ENCODE data around the gene ZFYVE19. TPM values are rescaled to one million over a fixed set of nuclear protein-coding genes. Genes with fewer than 3 reads are reported as not detected.

The ZFYVE19 gene
- total RNA-seq, 1 experiment from 2014 or later: 32.6 TPM

DNA sequence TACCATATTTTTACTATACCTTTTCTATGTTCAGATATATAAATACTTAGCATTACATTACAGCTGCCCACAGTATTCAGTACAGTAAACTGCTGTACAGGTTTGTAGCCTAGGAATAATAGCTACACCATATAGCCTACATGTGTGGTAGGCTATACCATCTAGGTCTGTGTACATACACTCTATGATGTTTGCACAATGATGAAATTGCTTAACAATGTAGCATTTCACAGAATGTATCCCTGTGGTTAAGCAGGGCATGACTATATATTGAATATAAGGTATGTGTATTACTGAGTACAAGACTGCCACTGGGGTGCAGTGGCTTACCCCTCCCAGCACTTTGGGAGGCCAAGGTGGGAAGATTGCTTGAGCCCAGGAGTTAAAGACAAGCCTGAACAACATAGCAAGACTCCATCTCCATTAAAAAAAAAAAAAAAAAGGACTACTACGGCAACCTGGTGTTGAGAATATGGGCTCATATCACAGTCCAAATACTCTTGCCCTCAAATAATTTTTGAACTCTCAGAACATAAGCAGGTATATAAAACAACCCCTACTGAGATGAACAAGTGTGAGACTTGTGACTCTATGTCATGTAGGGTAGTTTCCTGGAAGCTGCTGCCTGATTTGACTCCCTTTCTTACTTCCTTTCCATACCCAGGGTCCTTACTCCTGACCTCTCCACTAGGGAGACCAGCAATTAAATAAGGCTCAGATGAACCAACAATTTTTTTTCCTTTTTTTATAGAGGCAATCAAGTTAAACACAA lies 16.9 kb downstream of the ZFYVE19 start:
- peak overlapping the region; percentile 69 for H3K4me2 ChIP-seq
- H2AFZ ChIP-seq: no peak overlapping the region
- no peaks in the 10 kb centered on the region for H3K9me3 ChIP-seq (ENCODE audit: insufficient read depth, low read depth)
- no peaks in the 10 kb centered on the region for H3K79me2 ChIP-seq (ENCODE audit: low read depth)
- no peaks in the 10 kb centered on the region for H3K27me3 ChIP-seq (ENCODE audit: insufficient read depth, low read depth)
- peak in 1 of 2 experiments; percentile 89 for DNase-seq
- intact Hi-C loops (cut with micrococcal nuclease; ENCODE audit: unreplicated experiment): loop anchor here (2.0 kb wide), 1 partner anchor 17 kb away; the partner anchor contains the start of genes DNAJC17 and ZFYVE19
- no peak for TF ChIP-seq EZH2 (IDR thresholded peaks at IDR 0.05; ENCODE audit: low read depth)
- TF ChIP-seq, protein P1, sequence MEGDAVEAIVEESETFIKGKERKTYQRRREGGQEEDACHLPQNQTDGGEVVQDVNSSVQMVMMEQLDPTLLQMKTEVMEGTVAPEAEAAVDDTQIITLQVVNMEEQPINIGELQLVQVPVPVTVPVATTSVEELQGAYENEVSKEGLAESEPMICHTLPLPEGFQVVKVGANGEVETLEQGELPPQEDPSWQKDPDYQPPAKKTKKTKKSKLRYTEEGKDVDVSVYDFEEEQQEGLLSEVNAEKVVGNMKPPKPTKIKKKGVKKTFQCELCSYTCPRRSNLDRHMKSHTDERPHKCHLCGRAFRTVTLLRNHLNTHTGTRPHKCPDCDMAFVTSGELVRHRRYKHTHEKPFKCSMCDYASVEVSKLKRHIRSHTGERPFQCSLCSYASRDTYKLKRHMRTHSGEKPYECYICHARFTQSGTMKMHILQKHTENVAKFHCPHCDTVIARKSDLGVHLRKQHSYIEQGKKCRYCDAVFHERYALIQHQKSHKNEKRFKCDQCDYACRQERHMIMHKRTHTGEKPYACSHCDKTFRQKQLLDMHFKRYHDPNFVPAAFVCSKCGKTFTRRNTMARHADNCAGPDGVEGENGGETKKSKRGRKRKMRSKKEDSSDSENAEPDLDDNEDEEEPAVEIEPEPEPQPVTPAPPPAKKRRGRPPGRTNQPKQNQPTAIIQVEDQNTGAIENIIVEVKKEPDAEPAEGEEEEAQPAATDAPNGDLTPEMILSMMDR (conservative IDR thresholded peaks at IDR 0.05): no peak
- no TSS peak for BruUV-seq (replicated peaks)
- H3K9me2 ChIP-seq (ENCODE audit: insufficient read depth): no peaks in the 10 kb centered on the region
- H3K36me3 ChIP-seq (ENCODE audit: low read depth): no peaks in the 10 kb centered on the region
- POLR2A ChIA-PET (ENCODE audit: unreplicated experiment): interaction anchor here (0.7 kb wide), 1 partner anchor 10 kb away, joined by 10 read pairs; no protein-coding TSS in a partner anchor
- no peaks in the 10 kb centered on the region for H4K20me1 ChIP-seq (ENCODE audit: insufficient read depth)
- H3K4me3 ChIP-seq: no peak overlapping the region
- CTCF ChIA-PET: interaction anchor here (0.6 kb wide), 1 partner anchor 35 kb away, joined by 4 read pairs; no protein-coding TSS in a partner anchor
- peak overlapping the region; percentile 100 for H3K27ac ChIP-seq
- H3F3A ChIP-seq (ENCODE audit: insufficient read depth, low read depth): peaks cover 44% of the 10 kb centered on the region
- peaks cover 47% of the 10 kb centered on the region for H3K4me1 ChIP-seq (replicated peaks; ENCODE audit: insufficient read depth)

GRCh38 chr15:40825661-40826422 lies 19.0 kb downstream of the ZFYVE19 start:
- peak overlapping the region; percentile 22; the same call in 1 of the 2 replicates for H3K4me3 ChIP-seq
- ChIA-PET POLR2A (ENCODE audit: unreplicated experiment) (interaction anchor here (0.6 kb wide), 2 partner anchors 31 to 1098 kb away, joined by 4 to 7 read pairs; no protein-coding TSS in a partner anchor), CTCF (interaction anchor here (0.6 to 1.0 kb wide), 3 partner anchors 11 to 191 kb away, joined by 3 to 10 read pairs (median 6); no protein-coding TSS in a partner anchor)
- peak; percentile 74 to 98 for DNase-seq
- H3F3A ChIP-seq (ENCODE audit: insufficient read depth, low read depth): peaks cover 44% of the 10 kb centered on the region
- no peaks in the 10 kb centered on the region for H4K20me1 ChIP-seq (ENCODE audit: insufficient read depth)
- intact Hi-C loops (cut with micrococcal nuclease; ENCODE audit: unreplicated experiment): loop anchor here (1.0 to 2.0 kb wide), 3 partner anchors 19 to 39 kb away; partner anchors contain the start of genes DNAJC17 and ZFYVE19
- BruUV-seq (replicated peaks): no TSS peak
- no peaks in the 10 kb centered on the region for H3K9me3 ChIP-seq (ENCODE audit: insufficient read depth, low read depth)
- H2AFZ ChIP-seq: no peak overlapping the region
- no peak for TF ChIP-seq EZH2 (IDR thresholded peaks at IDR 0.05; ENCODE audit: low read depth)
- TF ChIP-seq, protein P1 (conservative IDR thresholded peaks at IDR 0.05): no peak
- no peaks in the 10 kb centered on the region for H3K79me2 ChIP-seq (ENCODE audit: low read depth)
- no peaks in the 10 kb centered on the region for H3K36me3 ChIP-seq (ENCODE audit: low read depth)
- H3K4me2 ChIP-seq: peak overlapping the region; percentile 69
- peaks cover 47% of the 10 kb centered on the region for H3K4me1 ChIP-seq (replicated peaks; ENCODE audit: insufficient read depth)
- no peaks in the 10 kb centered on the region for H3K27me3 ChIP-seq (ENCODE audit: insufficient read depth, low read depth)
- H3K27ac ChIP-seq: peak overlapping the region; percentile 100
- H3K9me2 ChIP-seq (ENCODE audit: insufficient read depth): no peaks in the 10 kb centered on the region
